ENCODE measurements around the gene RASGRP1. TPM values are rescaled to one million over a fixed set of nuclear protein-coding genes. Genes with fewer than 3 reads are reported as not detected.

Gene RASGRP1
- total RNA-seq, 3 donors from 2014 or later (not counting 1 experiment from before 2014, with no cell fraction given), result 65.9 to 122 (median 96.5) TPM

DNA sequence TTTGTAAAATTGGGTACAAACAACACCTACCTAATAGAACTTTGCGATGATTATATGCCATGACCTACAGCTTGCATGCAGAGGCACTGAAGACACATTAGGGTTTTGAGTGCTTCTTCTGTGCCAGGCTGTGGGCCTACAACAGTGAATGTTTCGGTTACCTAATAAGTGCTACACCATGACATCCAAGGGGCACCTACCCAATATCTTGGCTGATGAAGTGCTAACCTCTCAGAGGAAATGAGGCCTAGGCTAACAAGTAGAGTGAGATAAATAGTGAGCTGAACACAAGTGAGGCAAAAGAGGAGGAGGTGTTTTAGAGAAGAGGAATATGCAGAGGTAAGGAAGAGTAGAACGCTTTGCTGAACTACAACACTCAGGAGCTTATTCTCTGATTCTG is 12.2 kb upstream of the RASGRP1 start:
- ATAC-seq, result peak; percentile 87 to 96 (median 92)
- Histone ChIP-seq H3K27ac (ENCODE audit: low read length) (peak overlapping the region; percentile 77), H3K27me3 (ENCODE audit: control insufficient read depth, insufficient read depth, low read length) (no peaks in the 10 kb centered on the region), H3K9me3 (ENCODE audit: control insufficient read depth, insufficient read depth, low read length) (no peaks in the 10 kb centered on the region), H3K4me1 (ENCODE audit: control insufficient read depth, insufficient read depth, low read length) (peaks cover 29% of the 10 kb centered on the region), H3K4me3 (ENCODE audit: low read length) (no peak overlapping the region), H3K36me3 (ENCODE audit: control insufficient read depth, insufficient read depth, low read length) (no peaks in the 10 kb centered on the region)
- peak overlapping the region; percentile 83 to 88 for H3K27ac Mint-ChIP-seq
- H3K4me3 Mint-ChIP-seq, result peak overlapping the region; percentile 78
- H3K9me3 Mint-ChIP-seq, result no peaks in the 10 kb centered on the region
- H3K4me1 Mint-ChIP-seq, result peaks cover 45 to 55% of the 10 kb centered on the region in 2 donors
- no peaks in the 10 kb centered on the region for H3K36me3 Mint-ChIP-seq
- intact Hi-C loops (cut with micrococcal nuclease), result loop anchor here (1.0 to 10.0 kb wide), 2 partner anchors 13 to 1048 kb away; partner anchors contain the start of gene RASGRP1
- peaks cover 0 to 3% of the 10 kb centered on the region in 2 donors for H3K27me3 Mint-ChIP-seq (ENCODE audit: low read depth in 2 of 2)
- DNase-seq, result peak in 1 of 2 donors; percentile 67
- TF ChIP-seq, protein P1, sequence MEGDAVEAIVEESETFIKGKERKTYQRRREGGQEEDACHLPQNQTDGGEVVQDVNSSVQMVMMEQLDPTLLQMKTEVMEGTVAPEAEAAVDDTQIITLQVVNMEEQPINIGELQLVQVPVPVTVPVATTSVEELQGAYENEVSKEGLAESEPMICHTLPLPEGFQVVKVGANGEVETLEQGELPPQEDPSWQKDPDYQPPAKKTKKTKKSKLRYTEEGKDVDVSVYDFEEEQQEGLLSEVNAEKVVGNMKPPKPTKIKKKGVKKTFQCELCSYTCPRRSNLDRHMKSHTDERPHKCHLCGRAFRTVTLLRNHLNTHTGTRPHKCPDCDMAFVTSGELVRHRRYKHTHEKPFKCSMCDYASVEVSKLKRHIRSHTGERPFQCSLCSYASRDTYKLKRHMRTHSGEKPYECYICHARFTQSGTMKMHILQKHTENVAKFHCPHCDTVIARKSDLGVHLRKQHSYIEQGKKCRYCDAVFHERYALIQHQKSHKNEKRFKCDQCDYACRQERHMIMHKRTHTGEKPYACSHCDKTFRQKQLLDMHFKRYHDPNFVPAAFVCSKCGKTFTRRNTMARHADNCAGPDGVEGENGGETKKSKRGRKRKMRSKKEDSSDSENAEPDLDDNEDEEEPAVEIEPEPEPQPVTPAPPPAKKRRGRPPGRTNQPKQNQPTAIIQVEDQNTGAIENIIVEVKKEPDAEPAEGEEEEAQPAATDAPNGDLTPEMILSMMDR (IDR thresholded peaks at IDR 0.05), result no peak
- 66% methylated on average over 3 of the region's 3 CpGs for WGBS (ENCODE audit: insufficient coverage)

DNA sequence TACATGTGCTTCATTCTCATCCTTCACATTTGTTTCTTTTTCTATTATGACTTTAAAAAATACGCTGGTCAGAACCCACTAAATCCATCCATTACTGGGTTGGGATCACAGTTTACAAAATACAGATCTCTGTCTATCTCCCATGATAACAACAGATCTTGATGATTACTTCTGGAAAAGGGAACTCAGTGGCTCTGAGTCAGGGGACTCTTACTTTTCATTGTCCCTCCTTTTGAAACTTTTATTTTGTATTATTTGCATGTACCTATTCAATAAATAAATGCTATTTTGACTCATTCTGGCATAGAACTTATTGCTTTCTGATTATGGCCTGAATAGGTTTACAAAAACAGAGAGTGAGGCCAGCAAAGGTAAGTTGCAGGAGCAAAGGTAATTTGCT is 11.6 kb upstream of the RASGRP1 start:
- peaks cover 45 to 55% of the 10 kb centered on the region in 2 donors for H3K4me1 Mint-ChIP-seq
- peaks cover 0 to 3% of the 10 kb centered on the region in 2 donors for H3K27me3 Mint-ChIP-seq (ENCODE audit: low read depth in 2 of 2)
- WGBS (ENCODE audit: insufficient coverage), result 93% methylated on average over 1 of the region's 1 CpG
- Histone ChIP-seq H3K27me3 (ENCODE audit: control insufficient read depth, insufficient read depth, low read length) (no peaks in the 10 kb centered on the region), H3K4me3 (ENCODE audit: low read length) (no peak overlapping the region), H3K9me3 (ENCODE audit: control insufficient read depth, insufficient read depth, low read length) (no peaks in the 10 kb centered on the region), H3K4me1 (ENCODE audit: control insufficient read depth, insufficient read depth, low read length) (peaks cover 29% of the 10 kb centered on the region), H3K27ac (ENCODE audit: low read length) (peak overlapping the region; percentile 77), H3K36me3 (ENCODE audit: control insufficient read depth, insufficient read depth, low read length) (no peaks in the 10 kb centered on the region)
- intact Hi-C loops (cut with micrococcal nuclease), result loop anchor here (1.0 to 10.0 kb wide), 2 partner anchors 12 to 1049 kb away; partner anchors contain the start of gene RASGRP1
- peak overlapping the region; percentile 78 for H3K4me3 Mint-ChIP-seq
- no peak for DNase-seq
- H3K36me3 Mint-ChIP-seq, result no peaks in the 10 kb centered on the region
- H3K9me3 Mint-ChIP-seq, result no peaks in the 10 kb centered on the region
- ATAC-seq, result no peak
- peak overlapping the region; percentile 83 to 88 for H3K27ac Mint-ChIP-seq
- TF ChIP-seq, protein P1 (IDR thresholded peaks at IDR 0.05), result no peak

DNA sequence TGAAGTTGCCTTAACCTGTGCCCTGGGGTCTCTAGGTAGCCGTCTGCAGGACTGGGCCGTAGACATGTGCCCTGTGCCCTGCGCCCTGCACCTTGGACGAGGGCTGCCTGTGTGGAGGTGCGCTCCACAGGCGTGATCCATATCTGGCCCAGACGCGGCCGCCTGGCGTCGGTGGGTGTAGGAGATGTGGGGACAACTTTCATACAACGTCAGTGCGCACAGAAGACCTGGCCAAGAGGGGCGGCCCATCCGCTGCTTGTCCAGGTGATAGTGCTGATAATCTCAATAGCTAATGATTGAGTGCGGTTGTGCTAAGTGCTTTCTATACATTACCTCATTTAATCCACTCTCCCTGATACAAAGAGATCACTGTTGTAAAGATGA is 665 bp upstream of the RASGRP1 start:
- H3K4me1 ChIP-seq (ENCODE audit: control insufficient read depth, insufficient read depth, low read length), result peaks cover 32% of the 10 kb centered on the region
- intact Hi-C loops (cut with micrococcal nuclease), result loop anchor here (10.0 kb wide), 2 partner anchors 90 to 120 kb away; no protein-coding TSS in a partner anchor

More for the DNA sequence above, 665 bp upstream of the RASGRP1 start:
- H3K36me3 ChIP-seq (ENCODE audit: control insufficient read depth, insufficient read depth, low read length), result peaks cover 5% of the 10 kb centered on the region
- no peaks in the 10 kb centered on the region for H3K27me3 ChIP-seq (ENCODE audit: control insufficient read depth, insufficient read depth, low read length)
- no peak for ATAC-seq
- WGBS (ENCODE audit: insufficient coverage), result 80% methylated on average over 15 of the region's 16 CpGs
- H3K9me3 ChIP-seq (ENCODE audit: control insufficient read depth, insufficient read depth, low read length), result no peaks in the 10 kb centered on the region
- H3K27me3 Mint-ChIP-seq (ENCODE audit: low read depth in 2 of 2), result no peaks in the 10 kb centered on the region
- H3K4me3 Mint-ChIP-seq, result peak overlapping the region; percentile 94
- DNase-seq, result no peak
- H3K27ac ChIP-seq (ENCODE audit: low read length), result peak overlapping the region; percentile 84
- peak overlapping the region; percentile 53 for H3K4me3 ChIP-seq (ENCODE audit: low read length)
- H3K9me3 Mint-ChIP-seq, result no peaks in the 10 kb centered on the region
- H3K36me3 Mint-ChIP-seq, result peaks cover 8% of the 10 kb centered on the region
- TF ChIP-seq, protein P1 (IDR thresholded peaks at IDR 0.05), result no peak
- H3K4me1 Mint-ChIP-seq, result peaks cover 58 to 59% of the 10 kb centered on the region in 2 donors
- peak overlapping the region; percentile 81 to 94 for H3K27ac Mint-ChIP-seq
